PC-3 (cell line): ENCODE data around the gene DNAAF1.

ENCODE experiments used
- CTCF ChIP-seq: fragments of 300-600 bp; sonication (generic); conservative IDR thresholded peaks from 2 replicates; pipeline ENCODE4 v1.5.1; 2017; ENCODE audit warnings: antibody characterized with exemption, low read depth, mild to moderate bottlenecking, low read length
- EZH2phosphoT487 ChIP-seq: fragments of 300-600 bp; sonication (generic); IDR thresholded peaks from 2 replicates; pipeline ENCODE4 v1.6.1; 2018; ENCODE audit warnings: mild to moderate bottlenecking, antibody characterized with exemption, low read length, borderline replicate concordance

DNA sequence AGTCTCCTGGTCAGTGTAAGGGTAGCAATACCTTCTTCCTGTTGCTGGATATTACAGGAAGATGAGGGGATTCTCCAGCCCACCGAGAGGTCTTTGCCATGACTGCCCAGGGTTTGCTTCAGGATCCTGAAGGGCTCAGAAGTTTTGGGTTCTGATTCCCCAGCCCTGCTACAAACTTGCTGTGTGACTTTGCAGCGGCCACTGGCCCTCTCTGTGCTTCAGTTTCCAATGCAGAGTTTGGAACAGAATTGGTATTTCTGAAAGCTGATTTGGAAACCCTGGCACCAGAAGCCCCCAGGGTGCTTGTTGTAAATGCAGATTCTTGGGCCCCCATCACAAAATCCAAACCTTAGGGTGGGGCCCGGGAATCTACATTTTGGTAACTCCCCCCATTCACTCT lies 80.0 kb downstream of the DNAAF1 start:
- TF ChIP-seq CTCF (no peak), EZH2phosphoT487 (no peak)
